ENCODE data around the gene ADCK1. TPM values are rescaled to one million over a fixed set of nuclear protein-coding genes. Genes with fewer than 3 reads are reported as not detected.

Gene ADCK1
- total RNA-seq, 2 donors from 2014 or later = 4.7 to 5.1 TPM

DNA sequence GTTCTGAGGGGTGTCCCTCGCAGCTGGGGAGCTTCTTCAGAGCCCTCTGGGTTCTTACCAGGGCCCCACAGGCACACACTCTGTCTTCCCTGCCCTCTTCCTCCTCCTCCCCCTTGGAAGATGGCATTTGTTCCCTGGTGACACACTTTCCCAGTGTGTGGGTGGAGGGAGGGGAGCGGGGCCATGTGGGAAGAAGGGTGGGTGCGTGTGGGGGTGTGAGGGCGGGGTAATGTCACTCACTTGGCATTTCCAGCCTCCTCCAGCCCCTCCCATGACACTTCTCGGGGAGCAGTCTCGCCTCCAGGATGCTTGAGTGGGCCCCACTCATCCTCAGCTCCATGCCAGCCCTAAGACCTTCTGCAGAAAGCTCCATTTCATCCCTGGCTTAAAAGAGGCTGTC is 61.3 kb downstream of the ADCK1 start:
- Mint-ChIP-seq H3K27me3 (no peaks in the 10 kb centered on the region), H3K4me1 (peaks cover 5% of the 10 kb centered on the region), H3K36me3 (ENCODE audit: low read depth) (peaks cover 11% of the 10 kb centered on the region), H3K27ac (no peak overlapping the region), H3K4me3 (no peak overlapping the region)
- DNase-seq (no peak), ATAC-seq (no peak)
- H3K9me3 ChIP-seq (ENCODE audit: control insufficient read depth, low read length, poor library complexity, severe bottlenecking) = no peaks in the 10 kb centered on the region

DNA sequence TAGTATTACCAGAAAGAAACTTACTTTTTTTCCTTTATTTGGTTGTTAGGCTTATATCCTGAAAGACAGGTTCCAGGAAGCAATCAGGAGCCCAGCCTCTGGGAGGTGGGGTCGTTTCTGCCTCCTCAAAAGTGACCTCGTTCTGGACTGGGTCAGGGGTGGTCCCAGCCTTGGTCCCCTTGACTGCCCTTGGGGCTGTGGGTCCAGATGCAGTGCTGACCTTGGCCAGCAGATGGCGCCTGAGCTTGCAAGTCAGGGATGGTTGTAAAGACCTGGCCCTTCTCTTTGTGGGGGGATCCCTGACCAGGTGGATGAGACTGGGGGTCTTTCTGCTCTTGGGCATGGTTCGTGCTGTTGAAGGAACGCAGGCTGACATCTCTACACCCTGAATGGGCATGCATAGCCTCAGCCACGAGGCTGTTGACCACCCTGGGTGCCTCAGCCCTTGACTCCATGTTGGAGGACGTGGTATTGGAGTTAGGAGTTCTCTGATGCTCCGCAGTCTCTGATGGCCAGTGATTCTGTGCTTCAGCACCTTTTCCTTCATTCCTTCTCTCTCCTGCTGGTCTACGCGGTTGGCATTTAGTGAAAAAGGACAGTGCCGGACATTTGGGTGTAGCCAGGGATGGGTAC is 62.4 kb downstream of the ADCK1 start:
- H3K9me3 ChIP-seq (ENCODE audit: control insufficient read depth, low read length, poor library complexity, severe bottlenecking) = no peaks in the 10 kb centered on the region
- Mint-ChIP-seq H3K4me3 (no peak overlapping the region), H3K4me1 (peaks cover 5% of the 10 kb centered on the region), H3K36me3 (ENCODE audit: low read depth) (peaks cover 11% of the 10 kb centered on the region), H3K27ac (peak overlapping the region; percentile 27), H3K27me3 (no peaks in the 10 kb centered on the region)
- DNase-seq = peak; percentile 49 to 72 (median 56)
- peak; percentile 67 for ATAC-seq

DNA sequence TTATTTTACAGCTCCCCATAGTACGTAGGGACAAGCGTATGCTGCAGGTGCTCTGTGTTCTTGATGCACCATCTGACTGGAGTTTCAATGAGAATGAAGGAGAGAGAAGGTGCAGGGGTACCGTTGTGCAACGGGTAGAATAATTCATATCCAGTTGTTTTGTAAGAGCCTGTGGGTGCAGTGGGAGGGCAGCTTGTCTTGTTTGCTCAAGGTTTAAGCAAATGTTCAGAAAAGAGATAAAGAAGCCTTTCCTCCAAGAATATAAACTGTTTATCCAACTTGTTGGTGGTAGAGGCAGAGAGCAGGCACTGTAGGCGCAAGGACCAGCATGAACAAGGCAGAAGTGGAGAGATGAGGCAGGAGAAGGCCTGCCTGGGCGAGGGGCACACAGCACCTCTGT is 64.2 kb downstream of the ADCK1 start:
- DNase-seq = no peak
- Mint-ChIP-seq H3K27me3 (no peaks in the 10 kb centered on the region), H3K4me3 (no peak overlapping the region), H3K4me1 (peaks cover 7% of the 10 kb centered on the region), H3K36me3 (ENCODE audit: low read depth) (peaks cover 9% of the 10 kb centered on the region), H3K27ac (no peak overlapping the region)
- H3K9me3 ChIP-seq (ENCODE audit: control insufficient read depth, low read length, poor library complexity, severe bottlenecking) = no peaks in the 10 kb centered on the region
- ATAC-seq = no peak

DNA sequence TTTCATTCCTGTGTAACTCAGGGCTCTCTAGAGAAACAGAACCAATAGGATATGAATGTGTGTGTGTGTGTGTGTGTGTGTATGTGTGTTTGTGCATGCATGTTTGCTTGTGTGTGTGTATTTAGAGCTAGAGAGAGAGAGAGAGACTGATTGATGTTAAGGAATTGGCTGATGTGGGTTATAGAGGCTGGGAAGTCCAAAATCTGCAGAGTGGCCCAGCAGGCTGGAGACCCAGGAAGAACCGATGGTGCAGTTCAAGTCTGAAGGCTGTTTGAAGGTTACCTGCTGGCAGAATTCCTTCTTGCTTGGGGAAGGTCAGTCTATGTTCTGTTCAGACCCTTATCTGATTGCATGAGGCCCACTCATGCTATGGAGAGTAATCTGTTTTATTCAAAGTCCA is 64.7 kb downstream of the ADCK1 start:
- H3K9me3 ChIP-seq (ENCODE audit: control insufficient read depth, low read length, poor library complexity, severe bottlenecking) = no peaks in the 10 kb centered on the region
- no peak overlapping the region for H3K27ac Mint-ChIP-seq
- no peak overlapping the region for H3K4me3 Mint-ChIP-seq
- ATAC-seq = no peak
- no peaks in the 10 kb centered on the region for H3K27me3 Mint-ChIP-seq
- no peak for DNase-seq
- H3K36me3 Mint-ChIP-seq (ENCODE audit: low read depth) = peaks cover 9% of the 10 kb centered on the region
- H3K4me1 Mint-ChIP-seq = peaks cover 7% of the 10 kb centered on the region

DNA sequence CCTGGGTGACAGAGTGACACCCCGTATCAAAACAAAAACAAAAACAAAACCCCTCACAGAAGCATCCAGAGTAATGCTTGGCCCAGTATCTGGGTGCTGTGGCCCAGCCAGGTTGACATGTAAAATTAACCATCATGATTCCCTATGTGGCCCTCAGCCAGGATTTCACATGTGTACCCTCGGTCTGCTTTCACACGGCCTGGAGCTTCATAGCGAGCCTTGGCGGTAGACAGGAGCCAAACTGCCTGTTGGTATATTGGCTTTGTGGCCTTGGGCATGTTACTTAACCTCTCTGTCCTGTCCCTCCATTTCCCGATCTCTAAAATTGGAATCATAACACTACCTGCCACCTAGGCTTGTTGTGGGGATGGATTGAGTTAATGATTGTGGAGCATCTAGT is 65.5 kb downstream of the ADCK1 start:
- Mint-ChIP-seq H3K4me1 (peaks cover 7% of the 10 kb centered on the region), H3K27ac (no peak overlapping the region), H3K27me3 (no peaks in the 10 kb centered on the region), H3K4me3 (no peak overlapping the region), H3K36me3 (ENCODE audit: low read depth) (peaks cover 5% of the 10 kb centered on the region)
- no peak for ATAC-seq
- H3K9me3 ChIP-seq (ENCODE audit: control insufficient read depth, low read length, poor library complexity, severe bottlenecking) = no peaks in the 10 kb centered on the region
- no peak for DNase-seq

DNA sequence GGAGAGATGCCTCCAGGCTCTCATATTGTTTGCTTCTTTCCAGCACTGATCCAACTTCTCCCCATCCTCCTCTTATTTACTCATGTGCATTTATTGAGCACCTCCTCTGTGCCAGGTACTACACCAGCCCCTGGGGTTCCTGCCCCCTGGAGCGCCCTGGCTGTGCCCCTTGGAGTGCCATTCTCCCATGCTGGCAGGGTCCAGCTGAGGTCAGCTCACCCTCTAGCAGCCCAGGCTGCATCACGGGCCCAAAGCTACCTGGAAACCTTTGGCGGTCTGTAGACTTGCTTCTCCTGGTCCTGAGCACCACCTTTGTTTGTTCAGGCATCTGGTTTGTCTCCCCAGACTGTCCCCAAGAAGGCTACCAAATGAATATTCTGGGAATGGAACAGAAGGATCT is 67.0 kb downstream of the ADCK1 start:
- H3K9me3 ChIP-seq (ENCODE audit: control insufficient read depth, low read length, poor library complexity, severe bottlenecking) = no peaks in the 10 kb centered on the region
- Mint-ChIP-seq H3K4me1 (peaks cover 7% of the 10 kb centered on the region), H3K27me3 (no peaks in the 10 kb centered on the region), H3K36me3 (ENCODE audit: low read depth) (peaks cover 5% of the 10 kb centered on the region), H3K27ac (no peak overlapping the region), H3K4me3 (no peak overlapping the region)
- ATAC-seq (no peak), DNase-seq (no peak)

DNA sequence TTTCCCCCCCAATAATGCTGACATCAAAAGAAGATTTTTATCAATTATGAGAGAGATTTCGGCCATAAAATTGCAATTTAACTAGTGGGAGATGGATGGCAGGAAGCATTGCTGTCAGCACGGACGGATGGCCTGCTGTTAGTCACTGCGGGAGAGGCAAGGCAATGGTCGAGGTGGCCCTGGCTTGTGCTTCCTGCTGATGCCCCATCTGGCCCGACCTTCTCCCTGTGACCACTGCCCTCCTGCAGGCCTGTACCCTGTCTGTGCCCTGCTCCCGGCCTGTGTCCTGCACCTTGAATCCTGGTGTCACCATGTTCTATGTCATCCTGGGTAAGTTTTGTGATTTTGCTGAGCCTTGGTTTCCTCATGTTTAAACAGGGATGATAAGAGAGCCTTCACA is 67.6 kb downstream of the ADCK1 start:
- no peak for DNase-seq
- no peaks in the 10 kb centered on the region for H3K27me3 Mint-ChIP-seq
- peaks cover 7% of the 10 kb centered on the region for H3K4me1 Mint-ChIP-seq
- no peak for ATAC-seq
- H3K27ac Mint-ChIP-seq = no peak overlapping the region
- no peaks in the 10 kb centered on the region for H3K9me3 ChIP-seq (ENCODE audit: control insufficient read depth, low read length, poor library complexity, severe bottlenecking)
- peaks cover 5% of the 10 kb centered on the region for H3K36me3 Mint-ChIP-seq (ENCODE audit: low read depth)
- H3K4me3 Mint-ChIP-seq = no peak overlapping the region

DNA sequence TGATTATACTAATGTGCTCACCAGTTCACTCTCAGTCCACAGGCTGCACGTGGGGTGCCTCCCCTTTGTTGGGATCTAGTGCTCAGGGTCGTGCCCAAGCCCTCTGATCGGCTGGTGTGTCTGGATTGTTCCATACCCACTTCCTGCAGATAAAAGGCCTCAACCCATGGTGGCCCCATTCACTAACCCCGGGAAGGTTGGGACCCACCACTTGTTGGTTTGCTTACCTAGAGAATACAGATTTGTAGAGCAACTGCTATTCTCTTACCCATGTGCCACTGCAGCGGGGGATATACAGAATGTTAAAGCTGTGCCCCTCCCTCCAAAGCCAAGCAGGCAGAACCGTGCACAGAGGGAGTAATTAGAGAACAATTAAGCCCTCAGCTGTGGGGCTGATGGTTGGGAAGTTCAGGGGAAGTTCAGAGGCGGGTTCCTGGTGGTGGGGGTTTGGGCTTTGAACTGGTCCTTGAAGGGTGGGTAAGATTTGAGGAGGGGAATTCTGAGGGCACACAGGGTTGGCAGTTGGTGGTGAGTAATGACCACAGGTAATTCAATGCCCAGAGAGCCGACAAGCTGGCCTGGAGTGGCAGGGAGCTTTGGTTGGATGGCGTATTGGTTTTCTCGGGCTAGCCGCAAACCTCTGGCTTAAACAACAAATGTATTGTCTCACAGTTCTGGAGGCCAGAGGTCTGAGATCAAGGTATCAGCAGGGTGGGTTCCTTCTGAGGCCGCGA is 68.8 kb downstream of the ADCK1 start:
- Mint-ChIP-seq H3K27ac (no peak overlapping the region), H3K4me1 (peaks cover 2% of the 10 kb centered on the region), H3K27me3 (no peaks in the 10 kb centered on the region), H3K4me3 (no peak overlapping the region), H3K36me3 (ENCODE audit: low read depth) (no peaks in the 10 kb centered on the region)
- no peak for DNase-seq
- ATAC-seq = no peak
- no peaks in the 10 kb centered on the region for H3K9me3 ChIP-seq (ENCODE audit: control insufficient read depth, low read length, poor library complexity, severe bottlenecking)

DNA sequence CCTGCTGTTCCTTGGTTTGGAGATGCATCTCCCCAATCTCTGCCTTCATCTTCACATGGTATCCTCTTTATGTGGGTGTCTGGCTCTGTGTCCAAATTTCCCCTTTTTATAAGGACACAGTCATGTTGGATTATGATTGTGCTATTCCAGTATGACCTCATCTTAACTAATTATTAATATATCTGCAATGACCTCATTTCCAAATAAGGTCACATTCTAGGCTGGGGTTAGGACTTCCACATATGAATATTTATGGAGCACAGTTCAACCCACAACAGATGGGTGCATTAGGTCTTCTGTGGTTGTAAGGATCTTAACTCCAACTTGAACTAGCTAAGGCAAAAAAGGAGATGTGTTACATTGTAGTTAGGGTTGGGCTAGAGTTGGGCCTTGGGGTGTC is 69.4 kb downstream of the ADCK1 start:
- H3K27me3 Mint-ChIP-seq = no peaks in the 10 kb centered on the region
- peaks cover 2% of the 10 kb centered on the region for H3K4me1 Mint-ChIP-seq
- ATAC-seq (no peak), DNase-seq (no peak)
- H3K4me3 Mint-ChIP-seq = no peak overlapping the region
- no peak overlapping the region for H3K27ac Mint-ChIP-seq
- H3K36me3 Mint-ChIP-seq (ENCODE audit: low read depth) = no peaks in the 10 kb centered on the region
- no peaks in the 10 kb centered on the region for H3K9me3 ChIP-seq (ENCODE audit: control insufficient read depth, low read length, poor library complexity, severe bottlenecking)

DNA sequence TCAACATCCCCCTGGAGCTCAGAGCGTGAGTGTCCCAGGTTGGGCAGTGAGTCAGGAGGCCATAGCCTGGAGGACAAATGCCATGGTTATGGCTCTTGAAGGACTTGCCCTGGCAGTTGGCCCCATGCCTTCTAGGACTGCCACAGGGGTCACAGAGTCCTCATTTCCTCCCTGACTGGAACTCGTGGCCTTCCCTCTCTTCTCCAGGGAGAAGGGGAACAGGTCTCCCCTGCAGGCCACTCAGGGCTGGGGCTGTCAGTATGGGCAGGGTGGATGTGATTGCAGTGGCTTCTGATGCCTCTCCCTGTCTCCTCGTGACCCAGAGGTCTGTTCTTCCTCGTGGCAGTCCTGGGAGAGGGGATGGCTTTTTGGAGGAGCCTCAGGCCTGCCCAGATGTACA is 70.7 kb downstream of the ADCK1 start:
- peaks cover 2% of the 10 kb centered on the region for H3K4me1 Mint-ChIP-seq
- no peak overlapping the region for H3K4me3 Mint-ChIP-seq
- DNase-seq (no peak), ATAC-seq (no peak)
- peaks cover 6% of the 10 kb centered on the region for H3K36me3 Mint-ChIP-seq (ENCODE audit: low read depth)
- H3K27ac Mint-ChIP-seq = no peak overlapping the region
- H3K27me3 Mint-ChIP-seq = no peaks in the 10 kb centered on the region
- no peaks in the 10 kb centered on the region for H3K9me3 ChIP-seq (ENCODE audit: control insufficient read depth, low read length, poor library complexity, severe bottlenecking)

DNA sequence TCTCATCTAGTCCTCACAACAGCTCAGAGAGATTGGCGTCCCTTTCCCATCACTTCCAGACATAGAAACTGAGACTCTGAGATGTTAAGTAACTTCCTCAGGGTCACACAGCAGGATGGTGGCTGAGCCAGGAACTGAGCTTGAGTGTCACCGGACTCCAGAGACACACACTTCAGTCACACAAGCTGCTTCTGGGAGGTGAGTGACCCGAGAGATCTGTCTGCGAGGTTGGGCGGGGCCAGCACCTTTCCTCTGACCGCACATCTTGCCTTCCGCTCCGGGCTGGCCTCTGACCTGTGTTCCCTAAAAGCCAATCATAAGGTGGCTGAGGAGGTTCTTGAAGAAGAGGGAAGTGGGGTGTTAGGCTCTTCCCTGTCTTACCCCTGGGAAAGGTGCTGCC is 72.2 kb downstream of the ADCK1 start:
- H3K27ac Mint-ChIP-seq = no peak overlapping the region
- peaks cover 6% of the 10 kb centered on the region for H3K36me3 Mint-ChIP-seq (ENCODE audit: low read depth)
- no peak for DNase-seq

DNA sequence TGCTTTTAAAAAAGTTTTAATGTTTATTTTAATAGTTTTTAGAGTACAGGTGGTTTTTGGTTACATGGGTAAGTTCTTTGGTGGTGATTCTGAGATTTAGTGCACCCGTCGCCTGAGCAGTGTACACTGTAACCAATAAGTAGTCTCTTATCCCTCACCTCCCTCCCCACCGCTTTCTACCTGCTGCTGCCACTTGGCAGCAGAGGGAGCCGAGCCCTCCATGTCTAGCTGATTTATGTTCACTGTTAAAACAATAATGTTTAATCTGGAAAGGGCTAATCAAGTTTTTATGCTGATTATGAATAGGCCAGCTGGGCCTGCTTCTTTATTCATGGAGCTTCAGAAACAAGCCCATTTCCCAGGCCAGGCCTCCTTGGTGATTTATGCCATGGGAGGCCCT is 73.1 kb downstream of the ADCK1 start:
- H3K4me1 Mint-ChIP-seq = peaks cover 2% of the 10 kb centered on the region
- H3K36me3 Mint-ChIP-seq (ENCODE audit: low read depth) = peaks cover 9% of the 10 kb centered on the region
- no peak overlapping the region for H3K27ac Mint-ChIP-seq
- no peaks in the 10 kb centered on the region for H3K9me3 ChIP-seq (ENCODE audit: control insufficient read depth, low read length, poor library complexity, severe bottlenecking)
- DNase-seq (no peak), ATAC-seq (no peak)
- no peak overlapping the region for H3K4me3 Mint-ChIP-seq
- H3K27me3 Mint-ChIP-seq = no peaks in the 10 kb centered on the region

More for the DNA sequence above, 72.2 kb downstream of the ADCK1 start:
- ATAC-seq = no peak
- no peaks in the 10 kb centered on the region for H3K27me3 Mint-ChIP-seq
- no peak overlapping the region for H3K4me3 Mint-ChIP-seq
- H3K4me1 Mint-ChIP-seq = peaks cover 2% of the 10 kb centered on the region
- no peaks in the 10 kb centered on the region for H3K9me3 ChIP-seq (ENCODE audit: control insufficient read depth, low read length, poor library complexity, severe bottlenecking)

DNA sequence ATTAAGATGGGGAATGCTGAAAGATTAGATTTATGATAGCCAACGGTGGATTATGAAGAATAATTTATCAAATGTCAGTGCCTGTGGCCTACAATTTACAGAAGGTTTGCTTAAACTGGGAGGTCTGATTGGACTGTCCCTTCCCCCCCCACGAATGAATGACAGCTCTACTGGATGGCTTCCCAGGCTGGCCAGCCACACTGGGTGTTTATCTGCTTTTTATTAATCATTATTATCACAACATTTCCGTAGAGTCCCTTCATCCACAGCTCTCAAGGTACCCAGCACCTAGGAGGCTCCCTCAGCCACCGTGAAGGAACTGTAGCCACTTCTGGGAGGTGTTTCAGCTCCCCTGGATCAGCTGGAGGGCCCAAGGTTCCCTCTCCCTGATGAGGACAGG is 78.9 kb downstream of the ADCK1 start:
- no peaks in the 10 kb centered on the region for H3K27me3 Mint-ChIP-seq
- H3K36me3 Mint-ChIP-seq (ENCODE audit: low read depth) = peaks cover 12% of the 10 kb centered on the region
- no peak for ATAC-seq

DNA sequence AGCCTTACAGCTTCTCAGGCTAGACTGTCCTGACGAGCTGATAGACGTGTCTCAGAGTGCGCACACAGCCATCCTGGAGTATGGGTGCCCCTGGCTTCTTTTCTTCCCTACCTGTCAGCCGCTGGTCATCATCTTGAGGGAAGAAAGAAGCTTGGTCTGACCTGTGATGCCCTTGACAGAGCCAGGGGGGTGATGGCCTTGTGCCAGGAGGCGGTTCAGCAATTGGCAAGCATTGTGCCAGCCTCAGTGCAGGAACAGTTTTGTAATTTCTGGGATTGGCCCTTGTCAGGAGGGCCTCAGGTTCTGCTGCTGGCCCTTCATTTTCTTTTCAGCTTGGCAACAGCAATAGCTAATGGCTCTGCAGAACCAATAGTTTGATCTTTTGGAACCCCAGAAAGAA is 80.1 kb downstream of the ADCK1 start:
- H3K4me1 Mint-ChIP-seq = peaks cover 5% of the 10 kb centered on the region
- H3K4me3 Mint-ChIP-seq = no peak overlapping the region

More for the DNA sequence above, 78.9 kb downstream of the ADCK1 start:
- H3K9me3 ChIP-seq (ENCODE audit: control insufficient read depth, low read length, poor library complexity, severe bottlenecking) = no peaks in the 10 kb centered on the region
- Mint-ChIP-seq H3K27ac (no peak overlapping the region), H3K4me3 (no peak overlapping the region), H3K4me1 (peaks cover 5% of the 10 kb centered on the region)
- DNase-seq = no peak

More for the DNA sequence above, 80.1 kb downstream of the ADCK1 start:
- DNase-seq = no peak
- H3K9me3 ChIP-seq (ENCODE audit: control insufficient read depth, low read length, poor library complexity, severe bottlenecking) = no peaks in the 10 kb centered on the region
- no peak for ATAC-seq
- Mint-ChIP-seq H3K27ac (no peak overlapping the region), H3K36me3 (ENCODE audit: low read depth) (peaks cover 8% of the 10 kb centered on the region), H3K27me3 (no peaks in the 10 kb centered on the region)
